Parathyroid adenoma (tissue), 2 donors: Measurements from ENCODE around the gene ZNF202.
"Not testable (repeated sequence)": the region's sequence is repeated elsewhere in the genome, so short reads cannot be mapped to it uniquely, and the experiment has no call there.

Experiments used
- H2AFZ ChIP-seq: fragments of 300-600 bp; sonication (generic); one replicate; pipeline ENCODE4 v1.7.0; 2017; ENCODE audit warnings: antibody characterized with exemption, mild to moderate bottlenecking
- H3K27ac ChIP-seq: fragments of 300-600 bp; sonication (generic); one replicate; pipeline ENCODE4 v1.7.0; 2017
- H3K27me3 ChIP-seq: fragments of 300-600 bp; sonication (generic); one replicate; pipeline ENCODE4 v1.7.0; 2017; ENCODE audit warnings: low read length; ENCODE audit not compliant: control insufficient read depth, insufficient read depth
- H3K36me3 ChIP-seq: fragments of 300-600 bp; sonication (generic); one replicate; pipeline ENCODE4 v1.7.0; 2017; ENCODE audit warnings: low read length; ENCODE audit not compliant: control insufficient read depth, insufficient read depth
- H3K4me1 ChIP-seq: fragments of 300-600 bp; sonication (generic); one replicate; pipeline ENCODE4 v1.7.0; 2017; ENCODE audit warnings: control low read depth
- H3K4me2 ChIP-seq: fragments of 300-600 bp; sonication (generic); one replicate; pipeline ENCODE4 v1.7.0; 2017; ENCODE audit warnings: low read length
- H3K4me3 ChIP-seq: fragments of 300-600 bp; sonication (generic); one replicate; pipeline ENCODE4 v1.7.0; 2017; ENCODE audit warnings: low read depth, low read length
- H3K79me2 ChIP-seq: fragments of 300-600 bp; sonication (generic); one replicate; pipeline ENCODE4 v1.7.0; 2017; ENCODE audit warnings: control low read depth
- H3K9ac ChIP-seq: fragments of 300-600 bp; sonication (generic); one replicate; pipeline ENCODE4 v1.7.0; 2017; ENCODE audit warnings: mild to moderate bottlenecking
- H3K9me3 ChIP-seq: fragments of 300-600 bp; sonication (generic); one replicate; pipeline ENCODE4 v1.7.0; 2017; ENCODE audit warnings: low read length; ENCODE audit not compliant: control insufficient read depth
- TF ChIP-seq, protein P1 (sequence below): fragments of 300-600 bp; sonication (generic); IDR thresholded peaks from one replicate; pipeline ENCODE4 v1.7.0; 2017; ENCODE audit warnings: antibody characterized with exemption, mild to moderate bottlenecking
- donor health status: primary hyperparathyroidism.

ZNF202 gene

GRCh38 chr11:123755344-123755743, 13.9 kb upstream of the ZNF202 start:
- H3K27ac ChIP-seq = no peak overlapping the region
- H3K4me2 ChIP-seq = no peak overlapping the region
- H3K4me3 ChIP-seq = no peak overlapping the region
- no peaks in the 10 kb centered on the region for H3K9me3 ChIP-seq
- H3K79me2 ChIP-seq = no peaks in the 10 kb centered on the region
- H2AFZ ChIP-seq = no peak overlapping the region
- TF ChIP-seq, protein P1, sequence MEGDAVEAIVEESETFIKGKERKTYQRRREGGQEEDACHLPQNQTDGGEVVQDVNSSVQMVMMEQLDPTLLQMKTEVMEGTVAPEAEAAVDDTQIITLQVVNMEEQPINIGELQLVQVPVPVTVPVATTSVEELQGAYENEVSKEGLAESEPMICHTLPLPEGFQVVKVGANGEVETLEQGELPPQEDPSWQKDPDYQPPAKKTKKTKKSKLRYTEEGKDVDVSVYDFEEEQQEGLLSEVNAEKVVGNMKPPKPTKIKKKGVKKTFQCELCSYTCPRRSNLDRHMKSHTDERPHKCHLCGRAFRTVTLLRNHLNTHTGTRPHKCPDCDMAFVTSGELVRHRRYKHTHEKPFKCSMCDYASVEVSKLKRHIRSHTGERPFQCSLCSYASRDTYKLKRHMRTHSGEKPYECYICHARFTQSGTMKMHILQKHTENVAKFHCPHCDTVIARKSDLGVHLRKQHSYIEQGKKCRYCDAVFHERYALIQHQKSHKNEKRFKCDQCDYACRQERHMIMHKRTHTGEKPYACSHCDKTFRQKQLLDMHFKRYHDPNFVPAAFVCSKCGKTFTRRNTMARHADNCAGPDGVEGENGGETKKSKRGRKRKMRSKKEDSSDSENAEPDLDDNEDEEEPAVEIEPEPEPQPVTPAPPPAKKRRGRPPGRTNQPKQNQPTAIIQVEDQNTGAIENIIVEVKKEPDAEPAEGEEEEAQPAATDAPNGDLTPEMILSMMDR = no peak
- H3K36me3 ChIP-seq = no peaks in the 10 kb centered on the region
- H3K27me3 ChIP-seq = no peaks in the 10 kb centered on the region
- H3K4me1 ChIP-seq = no peaks in the 10 kb centered on the region
- no peak overlapping the region for H3K9ac ChIP-seq

DNA sequence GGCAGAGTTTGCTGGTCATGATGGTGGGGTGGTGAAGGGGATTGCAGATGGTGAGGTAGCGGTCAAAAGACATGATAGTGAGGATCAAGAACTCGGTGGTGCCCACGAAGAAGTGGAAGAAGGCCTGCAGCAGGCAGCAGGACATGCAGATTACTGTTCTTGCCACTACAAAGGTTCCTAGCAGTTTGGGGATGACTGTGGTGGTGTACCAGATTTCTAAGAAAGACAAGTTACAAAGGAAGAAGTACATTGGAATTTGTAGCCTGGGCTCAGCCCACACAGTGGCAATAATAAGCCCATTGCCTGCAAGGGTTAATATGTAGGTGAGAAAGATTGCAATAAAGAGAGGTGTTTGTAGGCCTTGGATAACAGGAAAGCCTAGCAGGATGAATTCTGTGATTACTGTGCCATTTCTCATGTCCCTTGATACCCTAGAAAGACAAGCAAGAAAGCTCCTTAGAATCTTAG, 12.7 kb upstream of the ZNF202 start, which contains the start of gene OR6X1:
Gene OR6X1 (minus strand): TSS at position 418 of the 468 bp plus-strand sequence. CDS start 0 bp downstream, at position 418.
- no peak within 1 kb of the TSS for H3K4me3 ChIP-seq
- no peak within 1 kb of the TSS for H3K27ac ChIP-seq
- no peaks in the 10 kb centered on the region for H3K79me2 ChIP-seq
- TF ChIP-seq, protein P1 = no peak
- H3K4me1 ChIP-seq = no peaks in the 10 kb centered on the region
- H2AFZ ChIP-seq = no peak within 1 kb of the TSS
- H3K9me3 ChIP-seq = no peaks in the 10 kb centered on the region
- H3K36me3 ChIP-seq = no peaks in the 10 kb centered on the region
- H3K27me3 ChIP-seq = no peaks in the 10 kb centered on the region
- H3K4me2 ChIP-seq = no peak within 1 kb of the TSS
- H3K9ac ChIP-seq = no peak within 1 kb of the TSS

DNA sequence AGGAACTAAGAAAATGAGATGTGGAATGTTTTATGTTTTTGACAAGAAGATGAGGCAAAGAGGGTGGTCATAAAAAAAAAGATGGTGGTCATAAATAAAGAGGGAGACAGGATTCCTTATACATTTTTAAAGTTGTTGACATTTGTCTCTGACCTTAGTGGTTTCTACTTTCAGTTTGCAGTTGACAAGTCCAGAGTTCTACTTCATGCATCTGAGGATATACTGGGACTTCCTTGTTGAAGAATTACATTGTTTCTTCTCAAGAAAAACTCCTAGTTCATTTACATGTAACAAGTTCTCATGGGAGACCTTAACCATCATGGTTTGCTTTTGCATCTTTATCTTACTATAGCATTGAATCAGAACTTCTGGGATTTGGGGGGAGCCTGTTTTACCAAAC, 11.7 kb upstream of the ZNF202 start:
- no peaks in the 10 kb centered on the region for H3K79me2 ChIP-seq
- H2AFZ ChIP-seq = no peak overlapping the region
- no peak overlapping the region for H3K9ac ChIP-seq
- no peak overlapping the region for H3K4me2 ChIP-seq
- H3K4me3 ChIP-seq = no peak overlapping the region
- TF ChIP-seq, protein P1 = no peak
- no peaks in the 10 kb centered on the region for H3K27me3 ChIP-seq
- H3K9me3 ChIP-seq = no peaks in the 10 kb centered on the region
- H3K4me1 ChIP-seq = no peaks in the 10 kb centered on the region
- H3K36me3 ChIP-seq = no peaks in the 10 kb centered on the region
- H3K27ac ChIP-seq = no peak overlapping the region

- Histone ChIP-seq H3K36me3 (no peaks in the 10 kb centered on the region), H3K4me2 (no peak overlapping the region), H3K9me3 (no peaks in the 10 kb centered on the region), H3K9ac (no peak overlapping the region), H3K4me1 (no peaks in the 10 kb centered on the region), H3K79me2 (no peaks in the 10 kb centered on the region), H3K27me3 (no peaks in the 10 kb centered on the region), H3K27ac (no peak overlapping the region), H2AFZ (no peak overlapping the region), H3K4me3 (no peak overlapping the region)
- TF ChIP-seq, protein P1 = no peak
These were observed 10.3 kb upstream of the ZNF202 start for GRCh38 chr11:123751781-123752180.

- not testable (repeated sequence) for H3K36me3 ChIP-seq, H3K27me3 ChIP-seq, H3K9ac ChIP-seq, H3K4me3 ChIP-seq, H3K4me1 ChIP-seq, H3K9me3 ChIP-seq, H3K79me2 ChIP-seq, H3K4me2 ChIP-seq, H3K27ac ChIP-seq, H2AFZ ChIP-seq
These were observed 6.9 kb upstream of the ZNF202 start for GRCh38 chr11:123748349-123748748.
